ENCODE measurements around the gene TBC1D20. TPM values are rescaled to one million over a fixed set of nuclear protein-coding genes. Genes with fewer than 3 reads are reported as not detected.

The TBC1D20 gene
- total RNA-seq, 1 experiment from 2014 or later, result 32.3 TPM

DNA sequence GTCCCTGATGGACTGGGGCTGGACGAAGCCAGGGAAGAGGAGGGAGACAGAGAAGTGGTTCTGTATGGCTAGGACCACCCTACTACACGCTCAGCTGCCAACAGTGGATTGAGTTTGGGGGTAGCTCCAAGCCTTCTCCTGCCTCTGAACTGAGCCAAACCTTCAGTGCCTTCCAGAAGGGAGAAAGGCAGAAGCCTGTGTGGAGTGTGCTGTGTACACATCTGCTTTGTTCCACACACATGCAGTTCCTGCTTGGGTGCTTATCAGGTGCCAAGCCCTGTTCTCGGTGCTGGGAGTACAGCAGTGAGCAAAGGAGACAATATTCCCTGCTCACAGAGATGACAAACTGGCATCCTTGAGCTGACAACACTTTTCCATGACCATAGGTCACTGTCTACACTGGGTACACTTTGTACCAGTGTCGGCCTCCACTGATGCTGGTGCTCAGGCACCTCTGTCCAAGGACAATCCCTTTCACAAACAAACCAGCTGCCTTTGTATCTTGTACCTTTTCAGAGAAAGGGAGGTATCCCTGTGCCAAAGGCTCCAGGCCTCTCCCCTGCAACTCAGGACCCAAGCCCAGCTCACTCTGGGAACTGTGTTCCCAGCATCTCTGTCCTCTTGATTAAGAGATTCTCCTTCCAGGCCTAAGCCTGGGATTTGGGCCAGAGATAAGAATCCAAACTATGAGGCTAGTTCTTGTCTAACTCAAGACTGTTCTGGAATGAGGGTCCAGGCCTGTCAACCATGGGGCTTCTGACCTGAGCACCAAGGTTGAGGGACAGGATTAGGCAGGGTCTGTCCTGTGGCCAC is 65.5 kb downstream of the TBC1D20 start:
- intact Hi-C loops (cut with micrococcal nuclease), result no loop called here
- no peak overlapping the region for H2AFZ ChIP-seq (ENCODE audit: low read depth, low read length, poor library complexity, severe bottlenecking)
- DNase-seq (ENCODE audit: low read depth, low spot score) (no peak), ATAC-seq (no peak)
- no peaks in the 10 kb centered on the region for H3K9me3 ChIP-seq (ENCODE audit: control insufficient read depth in 1 of 2, insufficient read depth in 1 of 2, low read depth in 1 of 2, low read length in 2 of 2)
- H3K9me2 ChIP-seq (ENCODE audit: insufficient read depth), result no peaks in the 10 kb centered on the region
- H3K36me3 ChIP-seq (ENCODE audit: control insufficient read depth in 1 of 2, insufficient read depth in 2 of 2, low read length in 2 of 2), result peaks cover 21 to 42% of the 10 kb centered on the region in 2 experiments
- H3K4me1 ChIP-seq (ENCODE audit: control insufficient read depth in 1 of 2, insufficient read depth in 2 of 2, low read length in 2 of 2), result peaks cover 11 to 18% of the 10 kb centered on the region in 2 experiments
- H3K4me2 ChIP-seq (ENCODE audit: low read length), result no peak overlapping the region
- H3K27me3 ChIP-seq (ENCODE audit: insufficient read depth, low read length), result no peaks in the 10 kb centered on the region
- H3K4me3 ChIP-seq (replicated peaks in 1 of 2; ENCODE audit: low read depth in 1 of 2, low read length in 2 of 2), result no peak overlapping the region
- no peak overlapping the region for H3K27ac ChIP-seq (ENCODE audit: low read depth, low read length)
- ChIA-PET POLR2A (interaction anchor here (1.9 to 19.5 kb wide), 2 partner anchors 9 to 23 kb away, joined by 5 to 639 read pairs; partner anchors contain the start of gene TRIB3), CTCF (no interaction called here), RAD21 (ENCODE audit: low non-redundant PET in 1 of 2, low total read pairs in 2 of 2, uncharacterized antibody in 2 of 2, unreplicated experiment in 2 of 2) (no interaction called here)
- H3K9ac ChIP-seq (ENCODE audit: low read length), result no peak overlapping the region
- TF ChIP-seq SRF (IDR thresholded peaks at IDR 0.05; ENCODE audit: low read depth), result no peak
- no peak for TF ChIP-seq CEBPB (IDR thresholded peaks at IDR 0.05; ENCODE audit: low read depth)
- TF ChIP-seq EZH2 (IDR thresholded peaks at IDR 0.05), result no peak
- TF ChIP-seq EGR1 (IDR thresholded peaks at IDR 0.05; ENCODE audit: low read depth), result no peak
- TF ChIP-seq, protein P1, sequence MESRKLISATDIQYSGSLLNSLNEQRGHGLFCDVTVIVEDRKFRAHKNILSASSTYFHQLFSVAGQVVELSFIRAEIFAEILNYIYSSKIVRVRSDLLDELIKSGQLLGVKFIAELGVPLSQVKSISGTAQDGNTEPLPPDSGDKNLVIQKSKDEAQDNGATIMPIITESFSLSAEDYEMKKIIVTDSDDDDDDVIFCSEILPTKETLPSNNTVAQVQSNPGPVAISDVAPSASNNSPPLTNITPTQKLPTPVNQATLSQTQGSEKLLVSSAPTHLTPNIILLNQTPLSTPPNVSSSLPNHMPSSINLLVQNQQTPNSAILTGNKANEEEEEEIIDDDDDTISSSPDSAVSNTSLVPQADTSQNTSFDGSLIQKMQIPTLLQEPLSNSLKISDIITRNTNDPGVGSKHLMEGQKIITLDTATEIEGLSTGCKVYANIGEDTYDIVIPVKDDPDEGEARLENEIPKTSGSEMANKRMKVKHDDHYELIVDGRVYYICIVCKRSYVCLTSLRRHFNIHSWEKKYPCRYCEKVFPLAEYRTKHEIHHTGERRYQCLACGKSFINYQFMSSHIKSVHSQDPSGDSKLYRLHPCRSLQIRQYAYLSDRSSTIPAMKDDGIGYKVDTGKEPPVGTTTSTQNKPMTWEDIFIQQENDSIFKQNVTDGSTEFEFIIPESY (IDR thresholded peaks at IDR 0.05; ENCODE audit: extremely low read depth, insufficient replicate concordance, low read length), result no peak
- TF ChIP-seq SIN3A (IDR thresholded peaks at IDR 0.05; ENCODE audit: low read depth), result no peak
- TF ChIP-seq ELF1 (IDR thresholded peaks at IDR 0.05; ENCODE audit: borderline replicate concordance, low read depth), result no peak
- TF ChIP-seq, protein P2, sequence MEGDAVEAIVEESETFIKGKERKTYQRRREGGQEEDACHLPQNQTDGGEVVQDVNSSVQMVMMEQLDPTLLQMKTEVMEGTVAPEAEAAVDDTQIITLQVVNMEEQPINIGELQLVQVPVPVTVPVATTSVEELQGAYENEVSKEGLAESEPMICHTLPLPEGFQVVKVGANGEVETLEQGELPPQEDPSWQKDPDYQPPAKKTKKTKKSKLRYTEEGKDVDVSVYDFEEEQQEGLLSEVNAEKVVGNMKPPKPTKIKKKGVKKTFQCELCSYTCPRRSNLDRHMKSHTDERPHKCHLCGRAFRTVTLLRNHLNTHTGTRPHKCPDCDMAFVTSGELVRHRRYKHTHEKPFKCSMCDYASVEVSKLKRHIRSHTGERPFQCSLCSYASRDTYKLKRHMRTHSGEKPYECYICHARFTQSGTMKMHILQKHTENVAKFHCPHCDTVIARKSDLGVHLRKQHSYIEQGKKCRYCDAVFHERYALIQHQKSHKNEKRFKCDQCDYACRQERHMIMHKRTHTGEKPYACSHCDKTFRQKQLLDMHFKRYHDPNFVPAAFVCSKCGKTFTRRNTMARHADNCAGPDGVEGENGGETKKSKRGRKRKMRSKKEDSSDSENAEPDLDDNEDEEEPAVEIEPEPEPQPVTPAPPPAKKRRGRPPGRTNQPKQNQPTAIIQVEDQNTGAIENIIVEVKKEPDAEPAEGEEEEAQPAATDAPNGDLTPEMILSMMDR (IDR thresholded peaks at IDR 0.05 in 2 of 3, conservative IDR thresholded peaks at IDR 0.05 in 1 of 3; ENCODE audit: borderline replicate concordance in 1 of 3, insufficient read depth in 1 of 3, low read depth in 2 of 3, low read length in 2 of 3), result no peak
- TF ChIP-seq ZFX (IDR thresholded peaks at IDR 0.05), result no peak
- no peak for TF ChIP-seq SP1 (IDR thresholded peaks at IDR 0.05; ENCODE audit: low read depth)
- TSS peak; percentile 18 for BruUV-seq (replicated peaks)
- H3K79me2 ChIP-seq (ENCODE audit: insufficient read depth, low read length), result no peaks in the 10 kb centered on the region
- no peaks in the 10 kb centered on the region for H4K20me1 ChIP-seq (ENCODE audit: insufficient read depth)
